HG03439 (cell line): Measurements from ENCODE around the gene CENPV.

Experiments
- ATAC-seq: cut with Tn5 transposase; IDR thresholded peaks from one replicate; pipeline ENCODE4 v1.9.1; 2021; ENCODE audit warnings: mild to moderate bottlenecking, moderate library complexity; ENCODE audit not compliant: unreplicated experiment

CENPV gene

DNA sequence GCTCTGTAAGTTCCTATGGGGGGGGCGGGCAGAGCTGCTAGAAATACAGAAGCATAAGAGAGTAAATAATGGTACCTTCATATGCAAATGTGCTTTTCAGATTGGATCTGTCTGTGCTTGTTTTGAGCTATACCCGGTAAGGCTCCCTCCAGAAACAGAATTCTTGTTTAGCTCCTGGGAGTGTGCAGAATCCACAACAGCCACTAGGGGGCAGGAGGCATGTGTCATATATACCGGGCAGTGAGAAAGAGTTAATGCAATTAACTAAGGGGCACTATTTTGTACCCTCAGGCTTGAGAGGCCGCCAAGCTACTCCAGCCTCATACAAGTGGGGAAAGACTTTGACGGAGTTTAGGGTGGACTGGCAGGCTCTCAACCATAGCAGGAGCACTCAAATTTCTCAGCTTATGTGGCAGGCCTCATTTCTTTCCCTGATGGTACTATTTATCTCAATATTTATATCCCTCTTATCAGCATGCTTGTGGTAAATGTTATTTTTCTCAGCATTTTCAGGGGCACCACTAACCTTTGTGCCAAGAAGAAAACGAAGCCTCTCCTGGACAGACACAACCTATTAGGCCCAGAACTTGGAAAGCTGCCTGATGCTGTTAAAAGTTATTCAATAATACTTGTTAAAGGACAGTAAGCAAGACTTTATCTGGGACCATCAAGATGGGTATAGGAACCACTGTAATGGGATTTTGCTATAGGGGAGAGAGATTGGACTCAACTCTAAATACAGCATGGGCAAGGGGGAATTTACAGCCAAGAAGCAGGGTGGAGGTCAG lies 10.7 kb upstream of the CENPV start:
- ATAC-seq = peak; percentile 70

DNA sequence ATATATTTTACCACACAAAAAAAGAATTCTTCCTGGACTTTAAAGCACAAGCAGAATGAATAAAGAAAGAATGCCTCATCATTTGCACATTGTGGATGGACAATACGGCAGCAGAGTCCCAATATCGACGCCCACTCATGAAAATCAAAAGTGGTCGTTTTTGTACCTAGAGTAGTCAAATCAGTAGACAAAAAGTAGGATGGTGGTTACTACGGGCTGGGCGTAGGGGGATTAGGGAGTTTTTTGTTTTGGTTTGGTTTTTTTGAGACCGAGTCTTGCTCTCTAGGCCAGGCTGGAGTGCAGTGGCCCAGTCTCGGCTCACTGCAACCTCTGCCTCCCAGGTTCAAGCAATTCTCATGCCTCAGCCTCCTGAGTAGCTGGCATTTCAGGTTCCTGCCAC lies 8.6 kb upstream of the CENPV start:
- ATAC-seq = no peak

DNA sequence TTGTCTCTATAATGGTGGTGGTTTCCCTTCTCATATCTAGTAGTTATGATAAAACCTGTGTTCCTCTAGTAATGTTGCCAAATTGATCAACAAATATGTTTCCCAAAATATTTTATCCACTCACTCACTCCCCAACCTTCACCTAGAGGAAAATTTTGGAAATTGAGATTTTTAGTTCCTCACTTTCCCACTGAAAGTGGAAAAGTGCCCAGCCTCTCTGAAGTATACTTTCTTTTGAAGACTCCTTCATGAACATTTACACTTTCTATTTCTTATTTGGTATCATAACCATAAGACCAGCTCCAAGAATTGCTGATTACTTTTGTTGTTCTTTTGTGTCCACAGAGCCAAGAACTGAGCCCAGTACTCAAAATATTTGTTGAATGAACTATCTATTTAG lies 5.1 kb upstream of the CENPV start:
- no peak for ATAC-seq

DNA sequence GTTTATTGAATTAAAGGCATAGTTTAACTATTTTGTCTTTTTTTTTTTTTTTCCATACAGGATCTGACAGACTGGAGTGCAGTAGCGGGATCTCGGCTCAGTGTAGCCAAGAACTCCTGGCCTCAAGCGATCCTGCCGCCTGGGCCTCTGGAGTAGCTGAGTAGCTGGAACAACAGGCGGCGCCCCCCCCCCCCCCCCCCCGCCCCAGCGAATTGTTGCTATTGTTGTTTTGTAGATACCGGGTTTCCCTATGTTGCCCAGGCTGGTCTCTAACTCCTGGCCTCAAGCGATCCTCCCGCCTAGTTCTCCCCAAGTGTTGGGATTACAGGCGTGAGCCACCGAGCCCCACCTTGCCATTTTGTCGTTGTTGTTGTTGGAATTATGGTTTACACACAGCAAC lies 1.3 kb upstream of the CENPV start:
- ATAC-seq = no peak

DNA sequence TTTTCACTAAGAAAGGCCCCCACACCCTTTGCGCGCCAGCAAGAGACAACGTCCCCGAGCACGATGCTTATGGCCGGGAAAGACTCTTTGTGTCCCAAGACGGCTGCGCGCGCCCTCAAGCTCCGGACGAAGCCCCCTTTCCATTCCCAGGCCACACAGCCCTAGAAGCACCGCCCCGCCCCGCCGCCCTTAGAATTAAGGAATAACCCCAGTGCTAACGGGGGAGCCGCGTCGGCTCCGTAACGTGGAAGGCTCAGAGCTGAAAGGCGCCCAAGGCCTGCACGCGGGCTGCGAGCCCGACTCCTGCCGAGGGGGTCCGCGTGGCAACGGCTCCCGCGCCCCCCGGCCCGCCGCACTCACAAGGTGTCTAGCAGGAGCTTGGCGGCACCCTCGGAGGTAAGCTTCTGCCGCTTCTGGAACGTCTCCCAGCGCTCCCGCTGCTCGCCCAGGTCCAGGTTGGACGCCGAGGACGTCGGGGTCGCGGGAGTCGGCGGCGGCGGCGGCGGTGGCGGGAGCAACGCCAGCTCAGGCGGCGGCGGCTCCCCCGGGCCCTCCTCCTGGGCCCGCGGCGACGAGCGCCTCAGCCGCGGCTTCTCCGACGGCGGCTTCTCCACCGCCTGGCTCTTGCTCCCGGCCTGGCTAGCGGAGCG lies 477 bp downstream of the CENPV start:
- peak; percentile 42 for ATAC-seq

DNA sequence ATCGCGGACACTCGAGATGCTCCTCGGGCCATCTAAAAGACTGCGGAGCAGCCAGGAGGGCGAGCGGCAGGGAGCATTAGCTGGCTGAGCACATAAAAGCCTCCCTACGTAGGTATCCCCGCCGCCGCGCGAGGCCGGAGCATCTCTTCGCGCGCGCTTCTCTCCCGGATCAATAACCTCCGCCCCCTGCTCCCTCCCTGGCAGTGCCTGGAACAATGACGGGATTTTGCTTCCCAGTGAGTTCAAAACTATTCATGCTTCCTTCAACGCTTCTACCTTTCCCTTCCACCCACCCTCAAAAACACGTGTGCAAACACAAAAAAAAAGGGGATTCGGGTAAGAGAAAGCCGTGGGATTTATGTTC lies 984 bp downstream of the CENPV start:
- ATAC-seq = no peak

DNA sequence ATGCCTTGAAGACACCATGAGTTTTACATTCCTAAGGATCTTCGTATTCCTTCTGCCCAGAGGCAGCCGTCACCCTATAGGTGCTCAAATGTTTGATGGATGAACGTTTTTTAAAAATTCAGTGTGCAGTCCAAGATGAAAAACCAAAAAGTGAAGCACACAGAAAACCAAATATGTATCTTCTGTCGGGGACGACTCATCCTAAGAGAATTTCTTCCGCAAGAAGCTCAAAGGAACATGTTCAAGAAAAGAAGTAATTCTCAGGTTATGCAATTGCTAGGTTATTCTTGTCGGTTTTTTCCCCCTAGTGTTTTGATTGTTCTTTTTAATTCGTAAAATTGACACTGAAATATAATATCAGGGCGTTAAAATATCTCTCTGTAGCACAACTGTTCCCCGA lies 1.4 kb downstream of the CENPV start:
- ATAC-seq = no peak

DNA sequence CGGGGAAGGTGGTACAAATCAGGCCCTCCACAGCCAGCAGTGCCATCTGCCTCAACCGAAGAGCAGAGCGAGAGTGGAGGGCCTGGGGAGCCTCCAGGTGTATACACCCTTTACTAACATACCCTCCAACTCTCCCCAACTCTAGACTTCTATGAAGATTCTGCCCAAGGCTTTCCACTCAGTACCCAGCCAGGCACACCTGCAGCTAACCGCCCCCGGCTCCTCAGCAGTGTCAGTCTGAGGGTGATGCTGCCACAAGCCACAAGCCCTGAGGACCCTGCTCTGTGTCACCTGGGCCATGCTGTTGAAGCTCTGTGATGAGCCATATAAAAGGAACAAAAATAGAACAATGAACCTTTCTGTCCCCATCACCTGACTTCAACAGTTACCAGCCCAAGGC lies 3.8 kb downstream of the CENPV start:
- no peak for ATAC-seq

DNA sequence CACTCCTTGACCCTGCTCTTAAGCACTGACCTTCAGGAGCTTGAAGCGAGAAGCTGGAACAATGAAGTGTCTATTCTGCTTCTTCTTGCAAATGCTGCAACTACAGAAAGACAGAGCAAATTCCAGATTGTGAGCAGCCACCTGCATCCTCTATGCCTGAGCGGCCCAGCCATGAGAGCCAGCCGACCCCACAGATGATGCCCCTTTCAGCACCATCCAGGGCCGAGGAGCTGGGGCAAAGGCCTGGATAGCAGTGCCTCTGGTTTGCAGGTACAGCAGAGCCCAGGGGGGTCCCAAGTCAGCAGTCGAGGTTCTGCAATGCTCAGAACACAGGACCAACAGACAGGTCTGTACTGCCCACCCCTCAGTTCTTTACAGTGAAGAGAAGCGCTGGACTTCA lies 4.7 kb downstream of the CENPV start:
- ATAC-seq = no peak

DNA sequence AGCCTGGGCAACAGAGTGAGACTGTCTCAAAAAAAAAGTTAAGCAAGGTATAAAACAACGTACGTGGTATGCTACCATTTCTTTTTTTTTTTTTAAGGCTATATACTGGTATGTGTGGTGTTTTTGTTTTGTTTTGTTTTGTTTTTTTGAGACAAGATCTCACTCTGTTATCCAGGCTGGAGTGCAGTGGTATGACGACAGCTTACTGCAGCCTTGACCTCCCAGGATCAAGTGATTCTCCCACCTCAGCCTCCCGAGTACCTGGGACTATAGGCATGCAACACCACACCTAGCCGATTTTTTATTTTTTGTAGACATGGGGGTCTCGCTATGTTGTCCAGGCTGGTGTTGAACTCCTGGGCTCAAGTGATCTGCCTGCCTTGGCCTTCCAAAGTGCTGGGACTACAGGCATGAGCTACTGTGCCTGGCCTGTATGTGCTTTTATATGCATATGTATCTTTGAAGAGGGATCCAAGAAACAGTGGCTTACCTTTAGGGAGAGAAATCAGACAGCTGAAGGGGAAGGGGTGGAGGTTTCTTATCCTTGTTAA lies 6.5 kb downstream of the CENPV start:
- ATAC-seq = no peak

DNA sequence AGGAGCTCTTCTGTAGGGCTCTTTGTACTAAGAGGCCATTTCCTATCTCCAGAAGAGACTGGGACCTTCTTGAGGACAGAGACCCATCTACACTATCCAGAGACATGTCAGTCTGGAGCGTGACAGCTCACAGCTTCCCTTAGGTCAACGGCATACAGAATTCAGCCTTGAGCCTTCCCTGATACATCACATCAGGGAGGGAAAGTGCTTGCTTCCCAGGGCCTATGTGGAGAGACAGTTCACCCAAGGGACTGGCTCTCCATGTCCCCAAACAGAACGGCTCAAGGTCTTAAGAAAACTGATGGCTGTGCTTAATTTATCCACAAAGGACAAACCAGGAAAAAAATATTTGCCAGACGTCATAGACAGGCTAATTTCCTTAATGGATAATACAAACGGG lies 7.7 kb downstream of the CENPV start:
- no peak for ATAC-seq

DNA sequence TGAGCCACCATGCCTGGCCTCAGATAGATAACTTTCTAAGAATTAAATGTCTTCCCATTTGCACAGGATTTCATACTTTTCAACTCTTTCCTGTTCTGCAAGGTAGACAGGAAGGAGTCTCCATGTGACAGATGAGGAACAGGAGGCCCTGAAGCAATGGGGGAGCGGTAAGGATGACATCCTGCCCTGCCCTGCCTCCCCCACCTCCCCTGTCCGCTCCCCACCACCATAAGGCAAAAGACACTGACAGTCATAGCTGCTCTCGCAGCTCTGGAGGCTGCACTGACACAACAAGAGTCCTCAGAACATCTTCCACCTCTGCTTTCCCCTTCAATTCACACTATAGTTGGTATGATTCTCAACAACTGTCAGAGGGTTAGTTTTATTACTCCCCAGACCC lies 9.7 kb downstream of the CENPV start:
- no peak for ATAC-seq

DNA sequence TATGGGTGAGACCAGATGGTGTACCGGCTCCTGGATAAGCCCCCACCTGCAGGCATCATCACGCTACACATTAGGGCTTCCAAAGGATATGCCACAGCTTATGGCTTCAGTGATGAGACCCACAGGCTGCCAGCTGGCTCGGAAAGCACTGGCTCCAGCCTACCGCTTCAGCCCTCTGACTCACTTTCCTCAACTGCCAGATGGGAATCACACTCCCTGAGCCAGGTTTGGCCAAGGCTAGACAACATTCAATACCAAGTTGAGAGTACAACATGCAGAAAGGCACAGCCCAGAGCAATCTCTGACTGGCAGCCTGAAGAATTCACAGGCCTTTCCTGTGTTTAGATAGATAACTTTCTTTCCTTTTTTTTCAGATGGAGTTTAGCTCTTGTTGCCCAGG lies 10.3 kb downstream of the CENPV start:
- ATAC-seq = no peak

DNA sequence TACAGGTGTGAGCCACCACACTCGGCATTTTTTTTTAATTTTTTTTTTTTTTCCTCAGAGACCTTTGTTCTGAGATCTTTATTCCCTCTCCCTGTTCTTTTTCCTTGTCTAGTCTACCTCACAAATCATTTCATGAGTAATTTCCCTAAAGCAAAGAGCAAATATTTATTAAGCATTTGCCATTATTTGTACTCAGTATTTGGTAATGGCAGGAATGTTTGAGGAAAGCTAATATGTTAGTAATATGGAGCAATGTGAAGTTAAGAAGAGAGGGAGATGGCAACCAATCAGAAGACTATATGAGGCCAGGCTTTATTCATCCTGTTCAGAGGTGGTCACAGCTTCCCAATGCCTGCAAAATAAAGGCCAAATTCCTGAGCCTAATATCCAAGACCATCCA lies 13.3 kb downstream of the CENPV start:
- no peak for ATAC-seq

DNA sequence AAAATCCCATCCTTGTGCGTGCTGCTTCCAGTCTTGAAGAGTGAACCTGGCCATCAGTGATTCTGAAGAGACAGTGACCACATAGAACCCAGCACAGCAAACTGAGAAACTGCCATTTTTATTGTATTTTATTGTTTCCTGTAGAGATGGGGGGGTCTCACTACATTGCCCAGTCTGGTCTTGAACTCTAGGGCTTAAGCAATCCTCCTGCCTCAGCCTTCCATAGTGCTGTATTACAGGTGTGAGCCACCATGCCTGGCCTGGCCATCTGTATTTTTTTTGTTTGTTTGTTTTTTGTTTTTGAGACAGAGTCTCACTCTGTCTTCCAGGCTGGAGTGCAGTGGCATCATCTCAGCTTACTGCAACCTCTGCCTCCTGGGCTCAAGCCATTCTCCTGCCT lies 13.9 kb downstream of the CENPV start:
- ATAC-seq = no peak

DNA sequence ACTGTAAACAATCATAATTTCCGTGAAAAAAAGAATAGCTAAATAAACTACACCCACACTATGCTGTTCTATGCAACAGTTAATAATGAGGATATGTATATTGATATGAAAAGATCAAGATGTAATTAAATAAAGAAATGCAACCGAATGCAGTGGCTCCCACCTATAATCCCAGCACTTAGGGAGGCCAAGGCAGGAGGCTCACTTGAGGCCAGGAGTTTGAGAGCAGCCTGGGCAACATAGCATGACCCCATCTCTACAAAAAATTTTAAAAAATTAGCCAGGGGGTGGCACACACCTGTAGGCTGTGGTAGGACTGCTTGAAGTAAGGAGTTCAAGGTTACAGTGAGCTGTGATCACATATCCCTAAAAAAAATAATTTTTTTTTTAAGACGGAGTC lies 14.9 kb downstream of the CENPV start:
- ATAC-seq = no peak

DNA sequence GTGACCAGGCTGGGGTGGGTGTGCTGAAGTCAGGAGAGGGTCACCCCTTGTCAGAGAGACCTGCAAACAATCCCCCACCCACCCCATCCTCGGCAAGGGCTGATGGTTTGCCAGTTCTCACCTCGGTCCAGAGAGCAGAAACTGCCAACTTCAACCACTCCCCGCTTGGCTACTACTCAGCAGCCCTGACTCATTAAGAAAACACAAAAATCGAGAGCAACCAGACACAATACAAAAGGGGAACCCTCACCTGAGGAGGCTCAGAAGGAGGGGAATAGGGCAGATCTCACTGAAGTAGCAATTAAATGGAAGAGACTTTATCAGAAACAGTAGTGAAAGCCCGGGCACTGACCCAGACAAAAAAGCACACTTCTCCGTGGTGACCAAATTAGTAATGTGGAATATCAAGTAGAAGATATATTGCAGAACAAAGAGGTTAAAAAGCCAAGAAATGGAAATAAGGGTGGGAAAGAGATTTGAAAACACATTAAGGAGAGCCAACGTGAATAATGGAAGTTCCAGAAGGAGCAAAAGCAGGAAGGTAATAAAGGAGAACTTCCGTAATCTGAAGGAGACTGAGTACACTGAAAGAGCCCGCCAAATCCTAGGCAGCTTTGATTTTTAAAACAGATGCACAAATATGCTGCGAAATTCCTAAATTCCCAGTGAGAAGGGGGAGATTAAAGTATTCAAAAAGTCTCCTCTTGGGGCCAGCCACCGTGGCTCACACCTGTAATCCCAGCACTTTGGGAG lies 23.6 kb downstream of the CENPV start:
- ATAC-seq = no peak

DNA sequence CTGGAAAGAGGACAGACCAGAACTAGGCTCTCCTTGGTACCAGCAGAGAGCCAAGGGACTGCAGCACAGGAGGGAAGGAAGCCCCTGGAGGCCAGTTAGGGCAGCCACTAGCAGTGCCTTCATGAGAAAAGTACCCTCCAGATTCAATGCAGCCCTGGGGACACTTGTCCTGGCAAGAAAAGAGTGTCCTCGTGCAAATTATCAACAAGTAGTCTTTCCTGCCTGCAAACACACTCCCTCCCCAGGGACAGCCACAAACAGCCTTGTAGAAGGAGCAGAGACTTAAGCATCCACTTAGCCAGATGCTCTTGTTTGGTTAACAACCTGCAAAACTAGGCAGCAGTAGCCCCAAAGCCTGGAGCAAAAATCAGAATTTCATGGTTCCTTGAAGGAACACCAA lies 24.3 kb downstream of the CENPV start:
- ATAC-seq = no peak

DNA sequence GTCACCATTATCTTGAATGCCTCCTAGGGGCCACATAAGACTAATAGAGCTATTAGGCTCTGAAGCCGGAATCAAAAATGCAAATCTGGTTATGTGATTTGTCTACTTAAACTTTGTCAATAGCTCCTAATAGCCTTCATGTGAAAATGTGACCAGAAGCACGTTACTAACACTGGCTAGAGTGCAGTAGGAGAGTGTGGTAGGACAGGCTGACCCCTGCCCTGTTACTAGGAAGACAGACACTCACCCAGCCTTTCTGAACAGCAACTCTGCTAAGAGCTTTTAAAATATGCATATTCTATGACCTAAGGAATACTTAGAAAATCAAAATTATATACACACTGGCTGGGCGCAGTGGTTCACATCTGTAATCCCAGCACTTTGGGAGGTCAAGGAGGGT lies 26.3 kb downstream of the CENPV start:
- no peak for ATAC-seq

DNA sequence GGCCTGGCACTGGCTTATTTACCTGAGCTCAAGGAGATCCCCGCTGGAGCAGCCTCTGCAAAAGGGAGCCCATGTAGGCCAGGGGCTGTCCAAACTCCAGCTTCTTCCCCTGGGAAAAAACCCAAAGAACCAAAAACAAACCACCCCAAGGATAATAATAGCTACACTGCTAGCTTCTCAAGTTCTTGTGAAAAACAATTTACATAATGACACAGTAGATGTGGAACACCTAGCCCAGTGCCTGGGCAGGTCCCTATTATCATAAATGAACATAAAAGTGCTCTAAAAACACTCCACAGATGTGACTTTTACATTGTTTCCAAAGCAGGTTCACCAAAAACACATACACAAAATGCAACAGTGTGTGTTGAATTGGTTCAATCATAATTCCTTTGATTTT lies 27.3 kb downstream of the CENPV start:
- no peak for ATAC-seq

DNA sequence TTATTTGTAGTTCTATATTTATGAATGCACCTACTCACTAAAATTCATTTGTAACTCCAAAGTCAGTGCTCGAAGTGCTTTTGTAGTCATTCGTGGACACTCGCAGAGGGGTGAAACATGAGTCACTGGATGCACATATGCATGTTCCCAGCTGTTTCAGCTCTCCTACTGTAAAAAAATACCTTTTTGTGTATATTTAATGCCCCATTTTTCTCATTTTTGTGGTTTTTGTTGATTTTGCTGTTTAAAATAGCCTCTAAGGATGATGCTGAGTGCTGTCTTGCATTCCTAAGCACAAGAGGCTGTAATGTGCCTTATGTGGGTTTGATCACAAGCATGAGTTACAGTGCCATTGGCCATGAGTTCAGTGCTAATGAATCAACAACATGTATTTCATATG lies 30.6 kb downstream of the CENPV start:
- ATAC-seq = no peak

DNA sequence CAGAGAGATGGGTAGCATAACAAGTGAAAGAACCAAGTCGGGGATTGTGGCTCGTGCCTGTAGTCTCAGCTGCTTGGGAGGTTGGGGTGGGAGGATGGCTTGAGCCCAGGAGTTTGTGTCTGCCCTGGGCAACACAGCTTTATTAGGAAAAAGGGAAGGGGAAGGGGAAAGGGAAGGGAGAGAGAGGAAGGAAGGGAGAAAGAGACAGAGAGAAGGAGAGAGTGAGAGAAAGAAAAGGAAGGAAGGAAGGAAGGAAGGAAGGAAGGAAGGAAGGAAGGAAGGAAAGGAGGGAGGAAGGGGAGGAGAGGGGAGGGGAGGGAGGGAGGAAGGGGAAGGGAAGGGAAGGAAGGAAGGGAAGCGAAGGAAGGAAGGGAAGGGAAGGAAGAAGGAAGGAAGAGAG lies 33.3 kb downstream of the CENPV start:
- ATAC-seq = no peak
